ENCODE data around the gene CDKN2B. TPM values are rescaled to one million over a fixed set of nuclear protein-coding genes. Genes with fewer than 3 reads are reported as not detected.

The CDKN2B gene
- total RNA-seq, 2 donors from 2014 or later: 2.5 to 3.9 TPM

DNA sequence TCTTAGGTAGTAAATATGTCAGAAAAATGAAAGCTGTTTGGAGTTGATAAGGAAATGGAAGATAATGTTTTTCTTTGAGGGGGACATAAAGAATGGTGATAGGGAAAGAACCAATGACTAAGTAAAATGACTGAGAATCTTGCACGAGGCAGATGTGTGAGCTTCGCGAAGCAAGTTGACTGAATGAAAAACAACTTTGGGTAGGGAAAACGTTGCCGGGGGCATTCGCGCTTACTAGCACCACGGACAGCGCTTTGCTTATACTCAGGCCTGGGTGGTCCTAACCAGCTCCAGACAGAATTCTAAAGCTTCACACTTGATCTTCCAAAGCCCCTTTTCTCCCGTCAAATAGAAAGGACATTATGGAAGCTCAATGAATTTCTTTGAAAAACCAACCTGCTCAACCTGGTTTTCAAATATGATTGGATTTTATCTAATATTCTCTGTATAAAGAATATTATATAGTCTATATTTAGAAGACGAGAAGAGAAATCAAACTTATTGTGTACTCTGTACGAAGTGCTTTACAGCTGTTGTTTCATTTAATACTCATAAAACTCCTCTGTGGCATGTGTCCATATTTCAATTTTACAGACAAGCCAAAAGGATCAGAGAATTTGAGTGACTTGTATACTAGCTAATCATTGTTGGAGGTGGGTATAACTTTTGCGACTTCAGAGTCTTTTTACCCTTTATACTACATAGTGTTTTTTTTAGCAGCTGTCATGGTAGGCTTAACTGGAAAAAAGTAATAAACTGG, 1.9 kb upstream of the CDKN2B start:
- DNase-seq (ENCODE audit: low spot score): no peak

GRCh38 chr9:22009506-22009867, 382 bp upstream of the CDKN2B start:
- Histone ChIP-seq H3K4me1 (peaks cover 0 to 17% of the 10 kb centered on the region in 2 donors), H3K9me3 (no peaks in the 10 kb centered on the region), H3K36me3 (no peaks in the 10 kb centered on the region), H3K27ac (peak overlapping the region; percentile 87), H3K27me3 (peaks cover 0 to 14% of the 10 kb centered on the region in 2 donors), H3K4me3 (peak overlapping the region; percentile 55 to 78)
- no peak for DNase-seq (ENCODE audit: low spot score)
- TF ChIP-seq CTCF (IDR thresholded peaks at IDR 0.05): no peak

More for the DNA sequence above, 1.9 kb upstream of the CDKN2B start:
- no peak overlapping the region for H3K4me3 ChIP-seq
- H3K27ac ChIP-seq: no peak overlapping the region
- H3K9me3 ChIP-seq: no peaks in the 10 kb centered on the region
- H3K4me1 ChIP-seq: peaks cover 0 to 17% of the 10 kb centered on the region in 2 donors
- H3K36me3 ChIP-seq: no peaks in the 10 kb centered on the region
- H3K27me3 ChIP-seq: peaks cover 0 to 6% of the 10 kb centered on the region in 2 donors
- no peak for TF ChIP-seq CTCF (IDR thresholded peaks at IDR 0.05)

- TF ChIP-seq CTCF (IDR thresholded peaks at IDR 0.05): no peak
- Histone ChIP-seq H3K27ac (peak overlapping the region; percentile 87), H3K27me3 (peaks cover 0 to 14% of the 10 kb centered on the region in 2 donors)
Observed at GRCh38 chr9:22008384-22008716, 755 bp downstream of the CDKN2B start.

GRCh38 chr9:22005702-22006606, 3.2 kb downstream of the CDKN2B start:
- no peak overlapping the region for H3K27ac ChIP-seq
- no peak for DNase-seq (ENCODE audit: low spot score)
- peaks cover 0 to 17% of the 10 kb centered on the region in 2 donors for H3K4me1 ChIP-seq
- no peak for TF ChIP-seq CTCF (IDR thresholded peaks at IDR 0.05)
- no peaks in the 10 kb centered on the region for H3K9me3 ChIP-seq
- no peak overlapping the region for H3K4me3 ChIP-seq
- no peaks in the 10 kb centered on the region for H3K36me3 ChIP-seq
- H3K27me3 ChIP-seq: peaks cover 0 to 14% of the 10 kb centered on the region in 2 donors

More at GRCh38 chr9:22008384-22008716, 755 bp downstream of the CDKN2B start:
- Histone ChIP-seq H3K36me3 (no peaks in the 10 kb centered on the region), H3K4me3 (peak overlapping the region; percentile 55 to 78), H3K4me1 (peaks cover 0 to 17% of the 10 kb centered on the region in 2 donors), H3K9me3 (no peaks in the 10 kb centered on the region)
- DNase-seq (ENCODE audit: low spot score): no peak

- no peak overlapping the region for H3K4me3 ChIP-seq
- H3K9me3 ChIP-seq: no peaks in the 10 kb centered on the region
- DNase-seq (ENCODE audit: low spot score): no peak
- TF ChIP-seq CTCF (IDR thresholded peaks at IDR 0.05): no peak
- H3K36me3 ChIP-seq: no peaks in the 10 kb centered on the region
- peaks cover 0 to 17% of the 10 kb centered on the region in 2 donors for H3K4me1 ChIP-seq
- peaks cover 0 to 14% of the 10 kb centered on the region in 2 donors for H3K27me3 ChIP-seq
- no peak overlapping the region for H3K27ac ChIP-seq
Observed at GRCh38 chr9:22005021-22005701, 3.9 kb downstream of the CDKN2B start.

All from right atrium auricular region (tissue), 2 donors.